ENCODE results near the gene MAP1B. TPM values are rescaled to one million over a fixed set of nuclear protein-coding genes. Genes with fewer than 3 reads are reported as not detected.

The MAP1B gene
- total and polyA plus RNA-seq, 2 of the 4 experiments (the other 2 are of a cell fraction): 41.1 to 183 TPM

DNA sequence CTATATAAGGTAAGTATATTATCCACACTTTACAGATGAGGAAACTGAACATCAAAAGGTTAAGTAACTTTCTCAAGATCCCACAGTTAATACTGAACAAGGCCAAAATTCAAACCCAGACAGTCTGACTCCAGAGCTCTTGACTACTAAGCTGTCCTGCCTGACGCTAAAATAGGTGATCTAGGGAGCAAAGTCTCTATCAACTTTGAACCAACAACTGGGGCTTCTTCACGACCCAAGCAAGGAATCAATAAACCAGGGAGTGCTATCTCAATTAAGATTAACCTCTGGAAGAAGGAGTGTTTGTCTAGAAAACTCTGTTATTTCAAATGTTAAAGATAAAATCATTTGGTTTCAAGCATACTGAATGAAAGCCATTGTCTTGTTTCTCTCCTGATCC lies 148.4 kb downstream of the MAP1B start:
- Histone ChIP-seq H3K79me1 (ENCODE audit: low read depth in 1 of 2, low read length in 2 of 2) (peaks cover 13 to 30% of the 10 kb centered on the region in 2 experiments), H2AK9ac (replicated peaks; ENCODE audit: low read depth, low read length, poor library complexity) (no peak overlapping the region), H4K20me1 (ENCODE audit: insufficient read depth, low read length) (no peaks in the 10 kb centered on the region), H2BK15ac (ENCODE audit: low read depth, low read length) (no peak overlapping the region), H2BK5ac (ENCODE audit: low read depth, low read length, poor library complexity, severe bottlenecking) (no peak overlapping the region), H3K56ac (ENCODE audit: extremely low read depth, insufficient read depth, low read length) (no peak overlapping the region), H3K27me3 (ENCODE audit: control insufficient read depth, insufficient read depth, low read length) (no peaks in the 10 kb centered on the region), H3K9me1 (ENCODE audit: insufficient read depth, low read length) (0 out of 2 replicates have a peak, but pooled peaks cover 2% of the 10 kb centered on the region), H2BK20ac (ENCODE audit: low read depth, low read length) (no peak overlapping the region), H3K4me3 (ENCODE audit: insufficient read depth, low read depth, low read length) (no peak overlapping the region), H4K5ac (ENCODE audit: low read depth, low read length) (no peak overlapping the region), H3K4me2 (ENCODE audit: low read depth, low read length) (no peak overlapping the region), H3K23ac (ENCODE audit: low read depth, low read length) (no peak overlapping the region), H3K27ac (ENCODE audit: insufficient read depth, low read length) (no peak overlapping the region), H3K9ac (ENCODE audit: low read depth, low read length) (no peak overlapping the region), H3K14ac (replicated peaks; ENCODE audit: low read depth, low read length) (no peak overlapping the region), H4K91ac (ENCODE audit: insufficient read depth, low read depth, low read length) (no peak overlapping the region), H2AK5ac (ENCODE audit: low read depth, low read length) (no peak overlapping the region), H2BK120ac (ENCODE audit: low read depth, low read length) (no peak overlapping the region), H2AFZ (replicated peaks; ENCODE audit: low read length, poor library complexity) (no peak overlapping the region), H3K9me3 (ENCODE audit: control insufficient read depth, insufficient read depth, low read length) (no peaks in the 10 kb centered on the region), H4K8ac (ENCODE audit: low read depth in 2 of 2, low read length in 2 of 2) (no peak overlapping the region), H3K36me3 (ENCODE audit: control insufficient read depth, insufficient read depth, low read length) (no peaks in the 10 kb centered on the region), H3K4ac (ENCODE audit: low read depth, low read length) (no peak overlapping the region), H3K18ac (ENCODE audit: low read depth, low read length) (no peak overlapping the region), H3K4me1 (ENCODE audit: control insufficient read depth, insufficient read depth, low read length) (peaks cover 9% of the 10 kb centered on the region)
- no CpG with 5 or more reads among the region's 2 CpGs for WGBS, 2 experiments (ENCODE audit: extremely low coverage in 2 of 2, insufficient read length in 1 of 2)
- ChIA-PET POLR2A (ENCODE audit: unreplicated experiment) (no interaction called here), CTCF (interaction anchor here (0.8 kb wide), 1 partner anchor 19 kb away, joined by 3 read pairs; no protein-coding TSS in a partner anchor)
- in situ Hi-C loops (cut with MboI; ENCODE audit: low sequenced_read_pairs): no loop called here
- TF ChIP-seq ELK1 (IDR thresholded peaks at IDR 0.05; ENCODE audit: borderline replicate concordance, low read depth, low read length) (no peak), CHD1 (IDR thresholded peaks at IDR 0.05; ENCODE audit: low read depth, low read length) (no peak), RAD21 (IDR thresholded peaks at IDR 0.05; ENCODE audit: low read length) (no peak)
- ATAC-seq (ENCODE audit: low read depth) (no peak), DNase-seq (no peak)
- dilution Hi-C loops (cut with HindIII; ENCODE audit: low sequenced_read_pairs, unreplicated experiment): no loop called here
- intact Hi-C loops (cut with micrococcal nuclease): no loop called here
- BruUV-seq (replicated peaks): no TSS peak
